GM19240 (cell line): ENCODE measurements around the gene SOAT2.
"Not testable (repeated sequence)": the region's sequence is repeated elsewhere in the genome, so short reads cannot be mapped to it uniquely, and the experiment has no call there.

Experiments used
- DNase-seq: peaks from one replicate; pipeline ENCODE4 v3.0.0; 2011; ENCODE audit warnings: low spot score; ENCODE audit not compliant: insufficient read length

SOAT2 gene

GRCh38 chr12:53079226-53080117 is 23.8 kb upstream of the SOAT2 start, which contains the start of gene SPRYD3:
TSS of gene SPRYD3 (minus strand) at chr12:53079390. CDS start at chr12:53079333, 57 bp downstream.
- peak; percentile 98 for DNase-seq

GRCh38 chr12:53082637-53083175 is 20.6 kb upstream of the SOAT2 start:
- DNase-seq = no peak

- no peak for DNase-seq
Observed at GRCh38 chr12:53086361-53086760, 16.9 kb upstream of the SOAT2 start.

GRCh38 chr12:53090105-53090504 is 13.2 kb upstream of the SOAT2 start:
- no peak for DNase-seq

- no peak for DNase-seq
Observed at GRCh38 chr12:53090554-53090953, 12.7 kb upstream of the SOAT2 start.

- DNase-seq = no peak
Observed at GRCh38 chr12:53091756-53092155, 11.5 kb upstream of the SOAT2 start.

- DNase-seq = no peak
Observed at GRCh38 chr12:53093777-53094393, 9.4 kb upstream of the SOAT2 start.

GRCh38 chr12:53094394-53094787 is 8.9 kb upstream of the SOAT2 start:
- DNase-seq = no peak

GRCh38 chr12:53094796-53095595 is 8.3 kb upstream of the SOAT2 start:
- DNase-seq = not testable (repeated sequence)

- DNase-seq = not testable (repeated sequence)
Observed at GRCh38 chr12:53095596-53095895, 7.7 kb upstream of the SOAT2 start.

GRCh38 chr12:53096089-53096741 is 7.1 kb upstream of the SOAT2 start:
- DNase-seq = no peak

- no peak for DNase-seq
Observed at GRCh38 chr12:53096759-53097158, 6.5 kb upstream of the SOAT2 start.

GRCh38 chr12:53097207-53097563 is 6.1 kb upstream of the SOAT2 start:
- no peak for DNase-seq

GRCh38 chr12:53097564-53098353 is 5.5 kb upstream of the SOAT2 start, which contains the start of gene IGFBP6:
TSS of gene IGFBP6 (plus strand) at chr12:53097667. CDS start at chr12:53097718, 51 bp downstream.
- no peak for DNase-seq

GRCh38 chr12:53098354-53098981 is 4.8 kb upstream of the SOAT2 start:
- DNase-seq = no peak

- peak; percentile 77 for DNase-seq
Observed at GRCh38 chr12:53099071-53099882, 4.0 kb upstream of the SOAT2 start.

- DNase-seq = no peak
Observed at GRCh38 chr12:53100466-53101151, 2.7 kb upstream of the SOAT2 start.

GRCh38 chr12:53101266-53101665 is 2.0 kb upstream of the SOAT2 start:
- DNase-seq = no peak
